Measurements from ENCODE around the gene NHS.
A peak's percentile ranks its signal among the peaks of the same experiment; 100 is the strongest.

DNA sequence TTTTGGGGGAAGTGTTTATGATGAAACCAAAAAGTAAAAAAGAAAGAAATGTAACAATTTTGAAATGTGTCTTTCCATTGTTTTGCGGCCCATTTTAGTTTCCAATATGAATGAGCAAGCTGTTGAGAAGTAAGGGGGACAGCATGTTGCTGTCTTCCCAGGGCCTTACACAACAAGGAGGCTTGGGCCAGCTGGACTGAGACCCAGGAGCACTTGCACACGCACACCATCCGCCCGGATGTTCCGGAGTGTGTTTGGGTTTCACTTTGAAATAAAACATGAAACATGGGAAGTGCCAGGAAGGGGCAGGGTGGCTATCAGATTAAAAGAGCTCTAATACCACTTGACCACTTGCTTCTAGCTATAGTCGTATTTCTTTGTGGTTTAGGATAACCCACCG is 144.4 kb downstream of the NHS start:
- TF ChIP-seq POLR2AphosphoS5 (IDR thresholded peaks at IDR 0.05) = peak in 2 of 3 donors; percentile 20 to 31
- no peak for TF ChIP-seq POLR2A (IDR thresholded peaks at IDR 0.05)
